Fibroblast of the aortic adventitia (primary cell): Measurements from ENCODE around the gene ST3GAL3. TPM values are rescaled to one million over a fixed set of nuclear protein-coding genes. Genes with fewer than 3 reads are reported as not detected.

ENCODE experiments used
- DNase-seq: peaks from one replicate; pipeline ENCODE4 v3.0.0-alpha.2; 2010; ENCODE audit warnings: low read depth
- H3K4me3 ChIP-seq: 2 replicates; pipeline ENCODE4 v1.5.1; 2011; ENCODE audit warnings: low read depth, mild to moderate bottlenecking, control low read depth, low read length, moderate library complexity
- CTCF ChIP-seq: IDR thresholded peaks from 2 replicates; pipeline ENCODE4 v1.5.1; 2011; ENCODE audit warnings: mild to moderate bottlenecking, low read length, control low read depth, inconsistent platforms; ENCODE audit not compliant: insufficient read depth
- total RNA-seq: library from RNA; depleted of rRNA; stranded (reverse); fragments of >200 nt; gene quantifications from 2 replicates; pipeline ENCODE4 v1.2.3, GENCODE V29; 2012; ENCODE audit warnings: low replicate concordance

The ST3GAL3 gene
- total RNA-seq, 1 donor, result 24.0 TPM

- no peak overlapping the region for H3K4me3 ChIP-seq
- DNase-seq, result no peak
- no peak for TF ChIP-seq CTCF
These were observed 262.0 kb downstream of the ST3GAL3 start for GRCh38 chr1:43969416-43969745.

- peak; percentile 96 for DNase-seq
- TF ChIP-seq CTCF, result no peak
- peak within 1 kb of the TSS; percentile 97 for H3K4me3 ChIP-seq
These were observed 262.6 kb downstream of the ST3GAL3 start, which contains the start of gene DPH2 for GRCh38 chr1:43969746-43970466. Gene DPH2 (plus strand): TSS chr1:43970010. CDS start chr1:43970176, 166 bp downstream.

GRCh38 chr1:43970502-43970901 is 263.2 kb downstream of the ST3GAL3 start:
- DNase-seq, result no peak
- no peak for TF ChIP-seq CTCF
- H3K4me3 ChIP-seq, result peak overlapping the region; percentile 97

- peak overlapping the region; percentile 97 for H3K4me3 ChIP-seq
- no peak for DNase-seq
- TF ChIP-seq CTCF, result no peak
These were observed 263.6 kb downstream of the ST3GAL3 start for GRCh38 chr1:43970911-43971310.

- TF ChIP-seq CTCF, result no peak
- no peak for DNase-seq
- H3K4me3 ChIP-seq, result no peak overlapping the region
These were observed 264.1 kb downstream of the ST3GAL3 start for GRCh38 chr1:43971336-43971980.

GRCh38 chr1:43973981-43974442 is 266.7 kb downstream of the ST3GAL3 start:
- DNase-seq, result no peak
- H3K4me3 ChIP-seq, result peak overlapping the region; percentile 93
- no peak for TF ChIP-seq CTCF
